ENCODE data around the gene FEV. TPM values are rescaled to one million over a fixed set of nuclear protein-coding genes. Genes with fewer than 3 reads are reported as not detected.

The FEV gene
- total RNA-seq, 4 donors from 2014 or later = 2.1 TPM; not detected in 3

DNA sequence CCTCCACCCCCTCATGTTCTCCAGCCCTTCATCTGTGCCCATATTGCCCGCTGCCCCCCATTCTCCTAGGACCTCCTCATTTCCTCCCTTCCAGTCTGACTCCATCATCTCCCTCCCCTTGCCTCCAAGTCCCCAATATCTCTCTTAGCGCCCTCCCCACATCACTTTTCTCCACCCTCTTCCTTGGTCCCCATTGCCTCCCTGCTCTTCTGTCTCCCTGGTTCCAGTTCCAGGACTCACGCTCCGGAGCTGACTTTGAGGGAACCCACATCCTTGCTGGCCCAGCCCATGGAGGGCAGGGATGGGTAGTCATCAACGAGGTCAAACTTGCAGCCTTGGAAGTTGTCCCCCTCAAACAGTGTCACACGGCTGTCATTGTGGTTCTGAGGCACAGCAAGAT lies 5.6 kb upstream of the FEV start:
- TF ChIP-seq POLR2A (IDR thresholded peaks at IDR 0.05) = no peak
- no peak for TF ChIP-seq CTCF (IDR thresholded peaks at IDR 0.05)
- WGBS, 2 donors = 12 to 14% methylated on average over 4 to 6 of the region's 6 CpGs
- intact Hi-C loops (cut with DNase I) = no loop called here

DNA sequence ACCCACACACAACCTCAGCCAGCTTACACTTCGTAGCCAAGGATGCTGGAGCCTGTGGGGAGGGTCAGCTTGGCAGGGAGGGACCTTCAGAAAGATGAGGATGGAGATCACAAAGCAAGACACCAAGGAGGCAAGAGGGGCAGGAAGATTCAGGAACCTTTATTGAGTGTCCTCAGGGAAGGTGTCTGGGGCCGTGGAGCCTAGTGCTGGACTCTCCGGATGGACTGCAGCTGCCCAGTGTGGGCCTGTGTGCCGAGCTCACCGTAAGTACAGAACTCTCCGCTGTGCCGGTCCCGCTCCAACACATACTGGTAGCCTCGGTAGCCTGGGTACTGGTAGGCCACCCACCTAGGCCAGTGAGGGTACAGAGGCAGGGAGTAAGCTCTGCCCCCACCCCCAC lies 5.1 kb upstream of the FEV start:
- no peak for TF ChIP-seq CTCF (IDR thresholded peaks at IDR 0.05)
- TF ChIP-seq POLR2A (IDR thresholded peaks at IDR 0.05) = no peak
- WGBS, 2 donors = 19 to 38% methylated on average over 9 of the region's 9 CpGs
- intact Hi-C loops (cut with DNase I) = no loop called here
- H3K4me1 ChIP-seq = peaks cover 15 to 25% (median 18%) of the 10 kb centered on the region in 3 donors
- no peak overlapping the region for H3K4me3 ChIP-seq
- H3K9me3 ChIP-seq = no peaks in the 10 kb centered on the region
- H3K27ac ChIP-seq = no peak overlapping the region
- H3K36me3 ChIP-seq = no peaks in the 10 kb centered on the region
- peaks cover 11 to 100% (median 71%) of the 10 kb centered on the region in 4 donors for H3K27me3 ChIP-seq
- no peak for DNase-seq

More for the DNA sequence above, 5.6 kb upstream of the FEV start:
- no peaks in the 10 kb centered on the region for H3K36me3 ChIP-seq
- DNase-seq = no peak
- peaks cover 13 to 22% (median 15%) of the 10 kb centered on the region in 3 donors for H3K4me1 ChIP-seq
- H3K27ac ChIP-seq = no peak overlapping the region
- H3K27me3 ChIP-seq = peaks cover 13 to 100% (median 73%) of the 10 kb centered on the region in 4 donors
- no peaks in the 10 kb centered on the region for H3K9me3 ChIP-seq
- H3K4me3 ChIP-seq = no peak overlapping the region

DNA sequence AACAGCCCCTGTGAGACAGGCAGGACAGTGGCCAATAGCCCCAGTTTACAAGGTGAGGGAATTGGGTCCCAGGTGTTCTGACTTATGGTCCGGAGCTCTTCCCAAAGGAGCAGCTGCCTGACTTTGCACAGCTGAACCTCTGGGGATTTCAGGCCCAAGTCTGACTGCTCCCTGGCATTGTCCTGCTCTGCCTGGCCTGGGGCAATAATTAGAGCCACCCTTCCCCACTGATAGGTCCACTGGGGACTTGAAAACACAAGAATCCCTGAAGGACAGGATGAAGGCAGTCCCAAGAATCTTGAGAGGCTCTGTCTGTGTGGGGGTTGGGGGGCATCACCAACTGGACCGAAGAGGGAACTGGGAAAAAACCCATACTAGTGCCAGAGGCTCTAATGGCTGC lies 3.7 kb upstream of the FEV start:
- no peak for DNase-seq
- Histone ChIP-seq H3K9me3 (no peaks in the 10 kb centered on the region), H3K4me1 (peaks cover 22 to 32% (median 24%) of the 10 kb centered on the region in 3 donors), H3K27ac (no peak overlapping the region), H3K27me3 (peaks cover 20 to 100% (median 70%) of the 10 kb centered on the region in 4 donors), H3K36me3 (no peaks in the 10 kb centered on the region), H3K4me3 (no peak overlapping the region)
- 29% methylated on average over 1 of the region's 2 CpGs; no CpG with 5 or more reads in 1 of the 2 donors for WGBS, 2 donors
- TF ChIP-seq POLR2A (IDR thresholded peaks at IDR 0.05) (no peak), CTCF (IDR thresholded peaks at IDR 0.05) (no peak)
- intact Hi-C loops (cut with DNase I) = no loop called here

- H3K4me1 ChIP-seq = peaks cover 17 to 29% (median 19%) of the 10 kb centered on the region in 3 donors
- DNase-seq = no peak
- peaks cover 21 to 100% (median 71%) of the 10 kb centered on the region in 4 donors for H3K27me3 ChIP-seq
- no peak overlapping the region for H3K27ac ChIP-seq
- intact Hi-C loops (cut with DNase I) = no loop called here
- H3K9me3 ChIP-seq = no peaks in the 10 kb centered on the region
- no peaks in the 10 kb centered on the region for H3K36me3 ChIP-seq
- TF ChIP-seq CTCF (IDR thresholded peaks at IDR 0.05) (no peak), POLR2A (IDR thresholded peaks at IDR 0.05) (no peak)
- no peak overlapping the region for H3K4me3 ChIP-seq
- 31 to 53% methylated on average over 3 of the region's 3 CpGs for WGBS, 2 donors
These were observed 3.2 kb upstream of the FEV start for GRCh38 chr2:218988164-218988563.

GRCh38 chr2:218986148-218986761 lies 1.3 kb upstream of the FEV start:
- H3K36me3 ChIP-seq = no peaks in the 10 kb centered on the region
- no peak overlapping the region for H3K4me3 ChIP-seq
- intact Hi-C loops (cut with DNase I) = no loop called here
- 42 to 60% methylated on average over 1 to 2 of the region's 4 CpGs for WGBS, 2 donors
- peaks cover 20 to 38% (median 22%) of the 10 kb centered on the region in 3 donors for H3K4me1 ChIP-seq
- TF ChIP-seq CTCF (IDR thresholded peaks at IDR 0.05) (no peak), POLR2A (IDR thresholded peaks at IDR 0.05) (no peak)
- DNase-seq = no peak
- H3K9me3 ChIP-seq = no peaks in the 10 kb centered on the region
- peaks cover 31 to 100% (median 69%) of the 10 kb centered on the region in 4 donors for H3K27me3 ChIP-seq
- no peak overlapping the region for H3K27ac ChIP-seq

All from esophagus squamous epithelium (tissue), 5 donors.